GM19324 (cell line): ENCODE results near the gene SH3RF2.

Source experiments
- ATAC-seq: cut with Tn5 transposase; IDR thresholded peaks from one replicate; pipeline ENCODE4 v1.9.1; 2021; ENCODE audit warnings: mild to moderate bottlenecking, moderate library complexity; ENCODE audit not compliant: unreplicated experiment, low FRiP score

Gene SH3RF2

DNA sequence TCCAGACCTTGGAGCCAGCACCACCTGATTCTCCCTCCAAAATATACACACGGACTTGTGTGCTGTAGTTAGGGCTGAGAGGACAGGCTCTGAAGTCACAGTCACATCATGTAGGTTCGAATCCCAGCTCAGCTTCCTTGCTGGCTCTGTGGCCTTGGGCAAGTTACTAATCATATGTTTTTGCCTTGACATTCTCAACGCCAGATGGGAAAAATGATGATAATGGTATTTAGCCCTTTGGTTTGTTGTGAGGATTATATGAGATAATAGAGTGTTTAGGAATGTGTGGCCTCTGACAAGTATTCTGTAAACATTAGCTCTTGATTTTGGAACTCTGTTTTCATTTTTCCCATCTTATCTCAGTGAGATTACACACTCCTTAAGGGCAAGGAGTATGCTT is 96.5 kb downstream of the SH3RF2 start:
- ATAC-seq, result no peak

DNA sequence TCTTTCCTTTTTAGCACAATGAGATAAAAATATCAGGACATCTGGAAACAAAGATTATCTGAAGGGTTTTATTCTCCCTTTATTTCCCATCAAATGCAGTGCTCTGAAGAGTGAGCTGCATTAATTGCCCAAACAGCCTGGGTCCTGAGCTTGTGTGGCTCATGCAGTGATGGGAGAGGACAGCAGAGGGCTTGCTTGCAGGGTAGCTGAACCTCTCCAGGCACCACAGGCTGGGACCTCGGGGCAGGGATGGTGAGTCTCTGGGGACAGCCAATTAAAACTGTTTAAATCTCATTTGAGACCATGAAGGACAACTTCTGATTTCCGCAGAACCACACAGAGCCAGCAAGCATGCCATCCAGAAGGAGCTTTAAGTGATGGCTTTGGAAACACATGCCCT is 97.7 kb downstream of the SH3RF2 start:
- no peak for ATAC-seq

DNA sequence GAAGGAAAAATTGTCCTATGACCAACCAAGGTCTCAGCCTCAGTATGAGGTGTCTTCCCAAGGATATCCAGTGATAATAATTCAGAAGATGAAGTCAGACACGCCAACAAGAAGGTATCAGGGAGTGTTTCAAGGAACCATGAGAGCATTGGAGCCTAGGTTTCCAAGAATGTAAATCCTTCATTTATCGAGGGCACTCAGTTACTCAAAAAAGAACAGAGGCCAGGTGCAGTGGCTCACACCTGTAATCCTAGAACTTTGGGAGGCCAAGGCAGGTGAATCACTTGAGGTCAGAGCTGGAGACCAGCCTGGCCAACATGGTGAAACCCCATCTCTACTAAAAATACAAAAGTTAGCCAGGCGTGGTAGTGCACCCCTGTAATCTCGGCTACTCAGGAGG is 98.2 kb downstream of the SH3RF2 start:
- ATAC-seq, result no peak

DNA sequence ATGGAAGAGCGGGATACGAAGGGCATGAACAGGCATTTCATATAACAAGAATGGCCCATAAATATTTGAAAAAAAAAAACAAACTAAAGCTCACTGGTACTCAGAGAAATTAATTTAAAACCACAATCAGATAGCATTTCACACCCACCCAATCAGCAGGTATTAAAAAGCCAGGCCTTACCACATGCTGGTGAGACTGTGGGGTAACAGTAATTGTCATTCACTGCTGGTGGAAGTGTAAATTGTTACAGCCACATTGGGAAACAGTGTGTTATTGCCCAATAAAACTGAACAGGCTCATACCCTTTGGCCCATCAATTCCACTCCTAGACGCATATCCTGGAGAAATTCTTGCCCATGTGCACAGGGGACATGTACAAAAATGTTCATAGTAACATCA is 103.0 kb downstream of the SH3RF2 start:
- ATAC-seq, result no peak

DNA sequence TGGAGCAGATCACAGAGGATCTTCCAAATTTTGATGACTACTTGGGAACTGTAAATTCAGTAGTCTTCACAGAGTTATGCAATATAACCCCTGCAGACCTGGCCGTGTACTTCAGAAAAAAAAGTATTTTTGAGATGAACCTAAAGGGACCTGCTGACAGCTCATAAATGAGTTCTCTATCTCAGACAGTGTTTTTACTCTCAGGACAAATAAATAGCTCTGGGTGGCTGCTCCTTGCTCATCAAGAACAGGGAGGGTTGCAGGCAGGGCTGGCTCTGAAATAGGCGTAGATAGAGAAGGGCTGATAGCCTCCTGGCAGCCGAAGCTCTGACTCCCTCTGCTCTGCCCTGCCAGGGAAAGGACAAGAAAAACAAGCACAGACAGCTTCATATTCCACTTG is 104.1 kb downstream of the SH3RF2 start:
- no peak for ATAC-seq

DNA sequence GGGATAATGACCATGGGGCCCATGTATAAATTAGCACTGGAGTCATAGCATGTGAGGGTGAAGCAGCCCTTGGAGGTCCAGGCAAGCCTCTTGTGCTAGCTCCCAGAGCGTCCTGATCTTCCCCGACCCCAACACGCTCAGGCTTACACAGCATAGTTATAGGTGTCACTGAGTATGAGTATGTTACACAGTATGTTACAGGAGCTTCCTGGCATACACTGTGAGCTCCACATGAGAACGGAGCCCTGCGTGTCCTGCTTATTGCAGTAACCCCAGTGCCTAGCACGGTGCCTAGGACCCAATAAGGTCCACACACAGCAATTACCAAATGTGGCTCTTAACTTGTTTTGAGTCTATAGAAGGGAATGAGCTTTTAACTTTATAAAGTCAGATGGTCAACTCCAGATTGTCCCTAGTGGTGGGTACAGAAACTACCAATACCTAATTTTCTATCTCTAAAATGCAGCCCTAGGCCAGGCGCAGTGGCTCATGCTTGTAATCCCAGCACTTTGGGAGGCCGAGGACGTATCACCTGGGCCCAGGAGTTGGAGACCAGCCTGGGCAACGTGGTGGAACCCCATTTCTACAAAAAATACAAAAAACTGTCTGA is 104.9 kb downstream of the SH3RF2 start:
- ATAC-seq, result no peak

DNA sequence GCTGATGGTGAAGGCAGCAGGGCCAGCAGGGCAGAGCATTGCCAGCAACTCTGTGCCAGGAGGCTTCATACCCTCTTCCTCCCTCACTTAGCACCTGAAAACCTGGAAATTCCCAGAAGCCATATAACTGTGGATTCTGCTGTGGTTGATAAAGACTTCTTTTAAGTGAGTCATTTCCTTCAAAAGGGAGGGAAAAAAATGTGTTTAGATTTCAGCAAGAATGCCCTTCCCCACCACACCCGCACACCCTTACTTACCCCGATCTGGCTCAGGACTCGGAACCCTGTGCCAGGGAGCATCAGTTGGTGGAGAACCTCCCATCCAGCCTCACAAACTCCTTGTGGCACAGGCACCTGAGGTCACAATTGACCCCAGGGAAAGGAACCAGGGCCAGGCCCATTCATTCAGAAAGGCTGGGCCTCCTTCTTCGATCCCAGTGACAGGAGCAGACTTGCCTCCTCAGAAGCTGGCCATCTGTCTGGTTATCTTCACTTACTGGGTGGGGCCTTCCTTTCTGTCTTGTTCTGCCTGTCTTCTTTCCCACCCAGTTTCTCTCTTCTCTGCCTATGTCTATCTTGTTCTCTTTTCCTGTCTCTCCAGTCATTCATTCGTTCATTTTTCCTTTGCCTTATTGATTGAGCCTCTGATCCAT is 106.4 kb downstream of the SH3RF2 start:
- no peak for ATAC-seq

DNA sequence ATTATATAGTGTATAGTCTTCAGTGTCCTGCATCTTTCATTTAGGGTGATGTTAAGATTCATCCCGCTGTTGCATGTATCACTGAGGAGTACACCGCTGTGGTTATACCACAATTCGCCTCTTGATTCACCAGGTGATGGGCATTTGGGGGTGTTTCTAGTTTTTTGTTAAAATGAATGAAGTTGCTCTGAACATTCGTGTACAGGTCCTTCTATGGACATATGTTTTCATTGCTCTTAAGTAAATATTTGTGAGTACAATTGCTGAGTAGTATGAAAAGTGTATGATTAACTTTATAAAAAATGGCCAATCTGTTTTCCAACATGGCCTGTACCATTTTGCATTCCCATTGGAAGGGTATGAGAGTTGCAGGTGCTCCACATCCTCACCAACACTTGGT is 107.3 kb downstream of the SH3RF2 start:
- ATAC-seq, result no peak

DNA sequence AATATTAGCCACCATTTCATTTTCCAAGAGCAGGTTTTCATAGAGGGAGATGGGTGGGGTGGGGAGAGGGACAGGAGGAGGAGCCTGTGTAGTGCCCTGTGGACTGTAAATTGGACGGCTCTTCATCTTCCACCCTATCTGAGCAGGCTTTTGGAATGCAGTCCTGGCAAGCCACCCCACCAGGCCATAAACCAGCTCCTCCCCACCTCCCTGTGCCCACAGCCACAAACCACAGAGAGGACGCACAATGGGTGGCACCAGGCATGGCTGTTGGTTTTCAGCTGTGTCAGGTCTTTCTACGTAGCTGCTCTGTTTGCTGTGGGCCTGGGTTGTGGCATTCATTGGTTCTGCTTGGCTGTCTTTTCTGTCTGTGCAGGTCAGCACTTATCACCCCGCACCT is 111.0 kb downstream of the SH3RF2 start:
- no peak for ATAC-seq

DNA sequence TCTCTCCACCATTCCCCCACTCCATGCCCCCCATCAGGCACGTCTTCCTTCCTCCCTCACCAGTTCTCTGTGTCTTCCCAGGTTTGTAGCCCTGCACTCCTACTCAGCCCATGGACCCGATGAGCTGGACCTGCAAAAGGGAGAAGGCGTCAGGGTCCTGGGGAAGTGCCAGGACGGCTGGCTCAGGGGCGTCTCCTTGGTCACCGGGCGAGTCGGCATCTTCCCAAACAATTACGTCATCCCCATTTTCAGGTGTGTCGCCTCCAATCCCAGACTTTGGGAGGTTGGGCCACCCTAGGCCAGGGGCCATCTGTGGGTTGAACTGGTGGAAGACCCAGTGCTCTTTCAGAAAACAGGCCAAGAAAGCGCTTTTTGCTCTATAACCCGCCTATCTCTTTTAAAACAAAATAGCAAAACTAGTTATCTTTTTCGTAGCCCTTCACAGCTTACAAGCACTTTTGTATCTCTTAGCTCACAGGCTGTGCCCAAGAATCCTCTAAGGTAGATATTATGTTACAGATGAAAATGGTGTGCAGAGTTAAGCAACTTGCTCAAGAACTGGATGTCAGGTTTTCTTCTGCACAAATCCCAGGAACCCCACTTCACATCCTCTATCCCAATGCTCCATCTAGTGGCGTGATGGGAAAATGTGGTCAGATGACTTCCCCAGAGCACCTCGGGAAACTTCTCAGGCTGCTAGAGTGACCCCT is 112.8 kb downstream of the SH3RF2 start:
- no peak for ATAC-seq

DNA sequence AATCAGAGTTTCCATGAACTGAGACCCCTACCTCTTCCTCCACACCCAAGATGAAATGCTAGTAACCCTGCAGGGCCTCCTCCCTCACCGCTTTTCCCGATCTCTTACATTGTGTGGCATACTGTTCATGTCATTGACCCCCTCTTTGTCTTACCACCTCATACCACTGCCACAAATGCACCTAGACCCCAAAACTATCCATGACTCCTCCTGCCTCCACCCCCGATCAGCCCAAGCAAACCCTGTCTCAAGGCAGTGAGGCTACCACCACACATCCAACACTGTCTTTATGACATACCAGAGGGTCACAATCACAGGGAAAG is 113.3 kb downstream of the SH3RF2 start:
- no peak for ATAC-seq

DNA sequence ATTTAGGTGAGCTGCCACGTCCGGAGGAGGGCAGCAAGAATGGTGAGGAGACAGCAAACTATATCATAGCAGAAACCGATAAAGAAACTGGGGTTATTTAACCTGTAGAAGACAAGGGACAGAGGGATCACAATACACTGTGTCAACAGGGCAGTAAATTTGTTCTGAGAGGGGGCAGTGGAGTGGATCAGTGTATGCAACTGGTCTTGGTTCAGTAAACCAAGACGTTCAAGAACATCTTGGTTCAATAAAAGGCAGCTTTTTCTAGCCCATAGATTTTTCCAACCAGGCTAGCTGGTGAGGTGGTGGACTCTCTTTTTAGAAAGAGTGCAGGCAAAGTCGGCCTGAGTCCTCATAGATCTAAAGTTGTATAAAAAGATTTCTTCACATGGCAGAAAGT is 113.7 kb downstream of the SH3RF2 start:
- no peak for ATAC-seq

DNA sequence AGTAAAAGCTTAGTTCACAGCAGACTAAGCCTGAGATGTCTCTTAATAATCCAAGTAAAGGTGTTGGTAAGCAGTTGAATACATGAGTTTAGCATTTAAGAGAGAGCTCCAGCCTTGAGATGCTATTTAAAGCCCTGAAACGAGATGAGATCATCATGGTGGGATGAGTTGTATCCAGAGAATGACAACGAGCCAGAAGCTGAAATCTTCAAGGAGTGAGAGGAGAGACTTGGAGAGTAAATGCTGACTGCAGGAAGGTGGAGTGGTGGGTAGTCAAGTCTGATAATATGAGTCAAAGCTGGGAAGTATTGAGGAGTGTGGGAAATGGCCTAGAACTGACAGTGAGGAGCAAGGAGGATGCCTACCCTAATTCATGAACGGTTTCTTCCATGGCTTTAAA is 115.3 kb downstream of the SH3RF2 start:
- ATAC-seq, result no peak

DNA sequence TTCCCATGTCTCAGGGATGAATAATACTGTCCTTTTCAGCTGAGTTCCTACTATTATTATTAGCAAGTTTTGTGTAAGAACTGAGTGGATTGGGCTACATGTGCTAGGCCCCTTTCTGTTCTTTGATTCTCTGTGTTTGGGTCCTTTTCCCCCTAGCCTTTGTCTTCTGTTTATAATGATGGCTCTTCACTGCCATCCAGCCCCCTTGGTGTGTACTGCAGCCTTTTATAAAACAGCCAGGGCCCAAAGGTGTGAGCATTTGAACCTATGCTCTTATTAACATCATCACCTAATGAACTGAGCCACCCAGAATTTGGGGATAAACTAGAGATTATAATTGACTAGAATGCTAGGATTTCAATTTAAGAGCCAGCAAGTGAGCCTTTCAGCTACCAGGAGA is 116.4 kb downstream of the SH3RF2 start:
- no peak for ATAC-seq

DNA sequence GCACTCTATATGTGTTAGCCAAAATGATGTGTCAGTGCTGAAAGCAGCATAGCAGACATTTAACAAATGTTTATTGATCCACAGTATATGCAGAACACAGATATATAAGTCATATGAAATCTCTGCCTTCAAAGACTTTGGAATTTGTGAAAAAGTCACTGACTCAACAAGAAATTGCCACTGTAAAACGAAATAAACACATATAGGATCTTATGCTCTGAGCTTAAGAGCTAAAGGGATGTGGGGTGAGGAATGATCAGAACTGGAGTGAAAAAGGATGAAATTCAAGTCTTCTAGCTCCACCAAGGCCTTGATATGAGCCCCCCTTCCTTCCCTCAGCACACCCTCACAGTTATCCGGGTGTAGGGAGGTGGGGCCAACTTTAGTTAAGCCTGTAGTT is 119.1 kb downstream of the SH3RF2 start:
- ATAC-seq, result no peak

DNA sequence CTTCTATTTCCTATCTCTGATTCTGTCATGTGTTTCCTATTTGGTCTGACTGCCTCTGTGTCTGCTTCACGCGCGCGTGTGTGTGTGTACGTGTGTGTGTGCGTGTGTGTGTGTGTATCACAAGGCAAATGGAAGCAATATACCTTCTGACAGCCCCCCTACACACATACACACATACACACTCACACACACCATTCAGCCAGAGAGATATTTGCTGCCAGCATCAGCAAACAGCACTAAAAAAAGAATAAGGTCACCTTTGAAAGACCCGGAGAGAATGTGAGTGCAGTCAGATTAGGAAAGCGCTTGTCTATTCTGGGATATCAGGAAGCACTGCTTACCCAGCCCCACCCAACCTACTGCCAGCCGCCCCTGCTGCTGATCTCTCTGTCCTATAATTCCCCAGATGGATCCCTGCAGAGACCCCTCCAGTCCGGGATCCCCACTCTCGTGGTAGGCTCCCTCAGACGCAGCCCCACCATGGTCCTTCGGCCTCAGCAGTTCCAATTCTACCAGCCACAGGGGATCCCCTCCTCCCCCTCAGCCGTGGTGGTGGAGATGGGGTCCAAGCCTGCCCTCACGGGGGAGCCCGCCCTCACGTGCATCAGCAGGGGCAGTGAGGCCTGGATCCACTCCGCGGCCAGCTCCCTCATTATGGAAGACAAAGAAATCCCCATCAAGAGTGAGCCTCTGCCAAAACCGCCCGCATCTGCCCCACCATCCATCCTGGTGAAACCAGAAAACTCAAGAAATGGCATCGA is 123.3 kb downstream of the SH3RF2 start:
- ATAC-seq, result no peak

DNA sequence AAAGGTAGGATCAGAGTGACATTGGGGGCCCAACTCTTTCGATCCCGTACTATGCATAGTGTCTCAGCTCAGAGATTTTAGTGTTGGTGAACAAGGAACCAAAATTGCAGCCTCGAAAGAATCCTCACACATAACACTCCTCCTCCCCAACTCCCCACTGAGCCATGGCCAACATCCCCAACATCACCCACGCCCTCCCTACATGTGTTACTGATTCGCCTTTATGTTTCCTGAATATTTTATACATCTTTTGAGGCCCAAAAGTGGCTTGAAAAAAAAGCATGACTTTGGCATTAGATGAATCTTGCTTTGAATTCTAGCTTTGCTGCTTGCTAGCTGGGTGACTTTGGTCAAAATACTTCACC is 123.8 kb downstream of the SH3RF2 start:
- no peak for ATAC-seq

DNA sequence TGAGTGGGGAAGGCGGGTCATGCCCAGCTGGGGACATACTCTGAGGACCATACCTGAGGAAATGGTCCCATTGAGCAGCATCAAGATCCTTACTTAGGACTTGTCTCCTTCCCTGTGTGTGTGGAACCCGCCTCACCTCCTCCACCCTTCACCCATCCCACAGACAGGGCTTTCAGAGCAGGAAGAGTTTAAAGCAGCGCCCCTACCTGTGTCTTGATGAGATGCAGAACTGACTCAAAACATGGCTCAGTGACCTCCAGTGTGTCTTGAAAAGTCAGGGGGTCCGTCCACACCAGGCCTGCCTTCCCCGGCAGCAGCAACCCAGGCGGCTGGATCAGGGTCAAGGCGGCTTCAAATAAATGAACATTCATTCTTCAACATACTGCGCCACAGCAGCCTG is 130.6 kb downstream of the SH3RF2 start:
- ATAC-seq, result no peak

DNA sequence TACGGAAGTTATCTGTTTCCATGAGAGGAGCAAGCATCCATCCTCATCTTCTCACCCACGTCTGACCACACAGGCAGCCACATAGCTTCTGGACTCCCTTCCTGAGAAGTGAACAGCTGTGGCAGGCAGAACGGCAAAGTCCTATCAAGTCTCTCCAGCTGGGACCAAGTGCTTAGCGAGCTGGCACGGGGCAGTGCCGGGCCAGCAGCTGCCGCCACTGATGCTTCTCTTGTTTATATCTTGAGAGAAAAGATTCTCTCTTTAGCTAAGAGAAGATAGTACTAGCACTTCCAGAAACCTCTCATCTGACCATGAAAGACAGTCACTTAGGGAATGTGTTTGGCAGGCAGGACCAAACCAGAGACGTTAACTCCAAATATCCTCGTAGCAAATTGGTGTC is 131.8 kb downstream of the SH3RF2 start:
- no peak for ATAC-seq

DNA sequence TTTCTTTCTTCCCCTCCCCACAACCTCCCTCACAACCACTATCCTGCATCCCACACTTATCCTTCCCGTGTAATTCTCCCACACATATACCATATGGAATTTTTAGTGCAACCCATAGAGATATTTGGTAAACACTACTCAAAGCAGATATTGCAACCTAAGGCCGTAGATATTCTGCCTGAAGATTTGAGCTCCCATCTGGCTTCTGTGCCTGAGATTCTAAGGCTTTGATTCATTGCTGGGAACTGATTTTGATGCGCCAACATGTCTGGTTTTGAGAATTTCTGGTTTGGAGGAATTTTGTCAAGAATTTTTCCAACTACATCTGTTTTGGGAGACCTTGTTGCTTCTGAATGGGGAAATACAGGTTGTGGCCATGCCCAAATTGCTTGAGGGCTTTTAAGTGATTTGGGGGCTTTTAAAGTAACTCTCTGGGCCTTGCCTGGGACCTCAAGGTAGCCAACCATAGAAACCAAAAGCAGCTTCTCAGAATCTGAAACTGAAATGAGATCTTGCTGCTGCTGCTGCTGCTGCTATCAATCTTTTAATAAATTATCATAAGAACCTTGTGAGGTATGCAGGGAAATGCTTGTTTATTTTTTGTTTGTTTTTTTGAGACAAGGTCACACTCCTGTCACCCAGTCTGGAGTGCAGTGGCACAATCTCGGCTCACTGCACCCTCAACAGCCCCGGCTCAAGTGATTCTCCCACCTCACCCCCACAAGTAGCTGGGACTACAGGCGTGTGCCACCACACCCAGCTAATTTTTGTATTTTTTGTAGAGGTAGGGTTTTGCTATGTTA is 132.8 kb downstream of the SH3RF2 start:
- ATAC-seq, result peak; percentile 52

DNA sequence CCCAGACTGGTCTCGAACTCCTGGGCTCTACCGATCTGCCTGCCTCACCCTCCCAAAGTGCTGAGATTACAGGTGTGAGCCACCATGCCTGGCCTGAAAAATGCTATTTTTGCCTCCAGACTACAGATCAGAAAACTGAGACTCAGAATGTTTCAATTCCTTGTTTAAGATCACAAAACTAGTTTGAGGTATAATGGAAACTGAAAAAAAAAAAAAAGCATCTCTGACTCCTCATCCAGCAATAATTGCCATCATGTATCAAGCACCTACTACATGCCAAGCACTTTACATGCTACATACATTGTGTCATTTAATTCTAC is 133.4 kb downstream of the SH3RF2 start:
- ATAC-seq, result peak; percentile 49
